Panc1 (cell line): ENCODE data around the gene ZSCAN5C. TPM values are rescaled to one million over a fixed set of nuclear protein-coding genes. Genes with fewer than 3 reads are reported as not detected.

Experiments
- ATAC-seq: fragments of 200-7000 bp; cut with Tn5 transposase; 2 replicates; pipeline ENCODE4 v1.9.1; 2020; ENCODE audit warnings: mild to moderate bottlenecking, moderate library complexity
- BruUV-seq: library from RNA; stranded (reverse); fragments of 400-500 nt; replicated peaks from 2 replicates; lab custom pipeline; 2021; lab: Mats Ljungman, UMichigan
- CTCF ChIA-PET: fragments of 300-600 bp; sonication (Branson Sonifier 250); formaldehyde crosslinking; loops from one replicate; lab custom pipeline; 2022; ENCODE audit warnings: antibody characterized with exemption; lab: Charles Lee
- POLR2A ChIA-PET: fragments of 300-600 bp; sonication (Branson Sonifier 250); formaldehyde crosslinking; loops from one replicate; lab custom pipeline; 2022; ENCODE audit warnings: antibody characterized with exemption; lab: Charles Lee
- DNase-seq: peaks from one replicate; pipeline ENCODE4 v3.0.0-alpha.2; 2010; ENCODE audit warnings: low read depth, low spot score
- H3K27ac ChIP-seq: 2 replicates; pipeline ENCODE4 v1.5.1; 2011; ENCODE audit warnings: mild to moderate bottlenecking, low read length, inconsistent platforms
- H3K27me3 ChIP-seq: fragments of 200-500 bp; sonication (Bioruptor generic); 2 replicates; pipeline ENCODE4 v1.6.0; 2014; ENCODE audit warnings: low read length, inconsistent platforms; ENCODE audit not compliant: control insufficient read depth, insufficient read depth
- H3K36me3 ChIP-seq: fragments of 200-500 bp; sonication (Bioruptor generic); 2 replicates; pipeline ENCODE4 v1.5.1; 2014; ENCODE audit warnings: inconsistent platforms, mild to moderate bottlenecking, low read length, moderate library complexity; ENCODE audit not compliant: control insufficient read depth, insufficient read depth
- H3K4me1 ChIP-seq: 2 replicates; pipeline ENCODE4 v1.5.1; 2011; ENCODE audit warnings: inconsistent platforms, mild to moderate bottlenecking, low read length, moderate library complexity; ENCODE audit not compliant: control insufficient read depth, insufficient read depth
- H3K4me3 ChIP-seq, 2 experiments: 2 replicates each; pipeline ENCODE4 v1.5.1; 2011 to 2012; ENCODE audit warnings: low read depth in 2 of 2, low read length in 2 of 2, mild to moderate bottlenecking in 2 of 2, inconsistent platforms in 1 of 2, moderate library complexity in 1 of 2
- H3K9me3 ChIP-seq: fragments of 200-500 bp; sonication (Bioruptor generic); 2 replicates; pipeline ENCODE4 v1.5.1; 2014; ENCODE audit warnings: low read depth, mild to moderate bottlenecking, inconsistent platforms, low read length, moderate library complexity; ENCODE audit not compliant: control insufficient read depth, insufficient read depth
- CTCF ChIP-seq: fragments of 450-650 bp; IDR thresholded peaks from 2 replicates; pipeline ENCODE4 v1.5.1; 2017; ENCODE audit warnings: mild to moderate bottlenecking
- POLR2AphosphoS5 ChIP-seq: IDR thresholded peaks from 2 replicates; pipeline ENCODE4 v1.6.1; 2012; ENCODE audit warnings: mild to moderate bottlenecking, low read depth, low read length, moderate library complexity
- SIN3A ChIP-seq: IDR thresholded peaks from 2 replicates; pipeline ENCODE4 v1.6.1; 2012; ENCODE audit warnings: low read depth, mild to moderate bottlenecking, low read length, moderate library complexity, borderline replicate concordance; ENCODE audit not compliant: insufficient read depth
- in situ Hi-C: cut with HindIII; loops from 2 replicates; pipeline ENCODE4 v1.10.0; 2016; ENCODE audit warnings: low sequenced_read_pairs, low pct_unique_long_range_greater_than_20kb
- intact Hi-C: fragments of 100-400 bp; cut with micrococcal nuclease; formaldehyde crosslinking; loops from one replicate; pipeline ENCODE4 v1.10.0; 2022; ENCODE audit not compliant: unreplicated experiment
- total RNA-seq: library from RNA; stranded (reverse); gene quantifications from one replicate; pipeline ENCODE4 v1.2.1, GENCODE V29; 2021; ENCODE audit not compliant: unreplicated experiment
- TF ChIP-seq, protein P1 (sequence below), 2 experiments: IDR thresholded peaks; 2 replicates each; pipeline ENCODE4 v1.6.1; 2011 to 2012; ENCODE audit warnings: low read depth in 2 of 2, control low read depth in 1 of 2, low read length in 1 of 2, mild to moderate bottlenecking in 1 of 2, moderate library complexity in 1 of 2; ENCODE audit not compliant: insufficient read depth in 1 of 2

Gene ZSCAN5C
- total RNA-seq, 1 experiment from 2014 or later: not detected

DNA sequence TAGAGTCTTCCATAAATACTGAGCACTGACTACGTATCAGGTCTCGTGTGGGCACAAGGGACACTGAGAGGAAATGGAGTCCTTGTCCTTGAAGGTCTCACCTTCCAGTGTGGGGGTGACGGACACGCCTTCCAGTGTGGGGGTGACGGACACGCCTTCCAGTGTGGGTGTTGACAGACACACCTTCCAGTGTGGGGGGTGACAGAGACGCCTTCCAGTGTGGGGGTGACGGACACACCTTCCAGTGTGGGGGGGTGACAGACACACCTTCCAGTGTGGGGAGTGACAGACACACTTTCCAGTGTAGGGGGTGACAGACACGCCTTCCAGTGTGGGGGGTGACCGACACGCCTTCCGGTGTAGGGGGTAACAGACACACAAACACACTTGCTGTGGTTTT, 56.2 kb downstream of the ZSCAN5C start:
- Histone ChIP-seq H3K27ac (no peak overlapping the region), H3K9me3 (no peaks in the 10 kb centered on the region), H3K4me3 (no peak overlapping the region), H3K4me1 (no peaks in the 10 kb centered on the region), H3K27me3 (no peaks in the 10 kb centered on the region), H3K36me3 (no peaks in the 10 kb centered on the region)
- ChIA-PET POLR2A (no interaction called here), CTCF (no interaction called here)
- in situ Hi-C loops (no loop called here), intact Hi-C loops (loop anchor here (10.0 kb wide), 1 partner anchor 183 kb away; no protein-coding TSS in a partner anchor)
- DNase-seq: no peak
- ATAC-seq: no peak
- no peak for TF ChIP-seq SIN3A
- no peak for TF ChIP-seq POLR2AphosphoS5
- TF ChIP-seq, protein P1, sequence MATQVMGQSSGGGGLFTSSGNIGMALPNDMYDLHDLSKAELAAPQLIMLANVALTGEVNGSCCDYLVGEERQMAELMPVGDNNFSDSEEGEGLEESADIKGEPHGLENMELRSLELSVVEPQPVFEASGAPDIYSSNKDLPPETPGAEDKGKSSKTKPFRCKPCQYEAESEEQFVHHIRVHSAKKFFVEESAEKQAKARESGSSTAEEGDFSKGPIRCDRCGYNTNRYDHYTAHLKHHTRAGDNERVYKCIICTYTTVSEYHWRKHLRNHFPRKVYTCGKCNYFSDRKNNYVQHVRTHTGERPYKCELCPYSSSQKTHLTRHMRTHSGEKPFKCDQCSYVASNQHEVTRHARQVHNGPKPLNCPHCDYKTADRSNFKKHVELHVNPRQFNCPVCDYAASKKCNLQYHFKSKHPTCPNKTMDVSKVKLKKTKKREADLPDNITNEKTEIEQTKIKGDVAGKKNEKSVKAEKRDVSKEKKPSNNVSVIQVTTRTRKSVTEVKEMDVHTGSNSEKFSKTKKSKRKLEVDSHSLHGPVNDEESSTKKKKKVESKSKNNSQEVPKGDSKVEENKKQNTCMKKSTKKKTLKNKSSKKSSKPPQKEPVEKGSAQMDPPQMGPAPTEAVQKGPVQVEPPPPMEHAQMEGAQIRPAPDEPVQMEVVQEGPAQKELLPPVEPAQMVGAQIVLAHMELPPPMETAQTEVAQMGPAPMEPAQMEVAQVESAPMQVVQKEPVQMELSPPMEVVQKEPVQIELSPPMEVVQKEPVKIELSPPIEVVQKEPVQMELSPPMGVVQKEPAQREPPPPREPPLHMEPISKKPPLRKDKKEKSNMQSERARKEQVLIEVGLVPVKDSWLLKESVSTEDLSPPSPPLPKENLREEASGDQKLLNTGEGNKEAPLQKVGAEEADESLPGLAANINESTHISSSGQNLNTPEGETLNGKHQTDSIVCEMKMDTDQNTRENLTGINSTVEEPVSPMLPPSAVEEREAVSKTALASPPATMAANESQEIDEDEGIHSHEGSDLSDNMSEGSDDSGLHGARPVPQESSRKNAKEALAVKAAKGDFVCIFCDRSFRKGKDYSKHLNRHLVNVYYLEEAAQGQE (IDR thresholded peaks at IDR 0.05; ENCODE audit: insufficient read depth in 1 of 2, low read depth in 2 of 2, low read length in 1 of 2): no peak
- TF ChIP-seq CTCF: no peak
- no TSS peak for BruUV-seq

Other genes with a start within 250 kb of the ZSCAN5C start
- gene NLRP5, start 215.5 kb upstream of the ZSCAN5C start, total RNA-seq: not detected
- gene ZNF787, start 81.0 kb upstream of the ZSCAN5C start, total RNA-seq: 132 TPM
- gene ZNF444, start 61.0 kb upstream of the ZSCAN5C start, total RNA-seq: 81.5 TPM
- gene GALP, start 26.3 kb upstream of the ZSCAN5C start, total RNA-seq: not detected
- gene ZSCAN5B, start 4.5 kb upstream of the ZSCAN5C start, total RNA-seq: not detected
- gene EDDM13, start 70.5 kb downstream of the ZSCAN5C start, total RNA-seq: not detected
- 13.8 TPM for gene ZSCAN5A, start 112.6 kb downstream of the ZSCAN5C start, total RNA-seq
- gene ZNF582, start 191.3 kb downstream of the ZSCAN5C start, total RNA-seq: 2.0 TPM
- 6.1 TPM for gene ZNF583, start 202.1 kb downstream of the ZSCAN5C start, total RNA-seq